PC-3 (cell line): Measurements from ENCODE around the gene CERS6. TPM values are rescaled to one million over a fixed set of nuclear protein-coding genes. Genes with fewer than 3 reads are reported as not detected.

Experiments used
- ATAC-seq: fragments of 200-7000 bp; cut with Tn5 transposase; 2 replicates; pipeline ENCODE4 v1.9.1; 2020; ENCODE audit warnings: mild to moderate bottlenecking, moderate library complexity
- BruUV-seq: library from RNA; stranded (reverse); fragments of 400-500 nt; replicated peaks from 2 replicates; lab custom pipeline; 2021; lab: Mats Ljungman, UMichigan
- CTCF ChIA-PET: fragments of 300-600 bp; sonication (Branson Sonifier 250); formaldehyde crosslinking; loops from one replicate; lab custom pipeline; 2022; ENCODE audit warnings: antibody characterized with exemption; lab: Charles Lee
- POLR2A ChIA-PET: fragments of 300-600 bp; sonication (Branson Sonifier 250); formaldehyde crosslinking; loops from one replicate; lab custom pipeline; 2022; ENCODE audit warnings: antibody characterized with exemption; ENCODE audit not compliant: unreplicated experiment; lab: Charles Lee
- DNase-seq: peaks from one replicate; pipeline ENCODE4 v3.0.0-alpha.2; 2015
- H2AFZ ChIP-seq: fragments of 300-600 bp; sonication (generic); 2 replicates; pipeline ENCODE4 v1.6.0; 2016; ENCODE audit warnings: antibody characterized with exemption, low read length
- H3F3A ChIP-seq: fragments of 300-600 bp; sonication (generic); one replicate; pipeline ENCODE4 v1.6.0; 2017; ENCODE audit warnings: antibody characterized with exemption, low read length, control low read depth, mild to moderate bottlenecking; ENCODE audit not compliant: unreplicated experiment
- H3K27ac ChIP-seq: fragments of 300-600 bp; sonication (generic); 2 replicates; pipeline ENCODE4 v1.5.1; 2016; ENCODE audit warnings: mild to moderate bottlenecking, low read length
- H3K27me3 ChIP-seq: fragments of 300-600 bp; sonication (generic); 2 replicates; pipeline ENCODE4 v1.6.1; 2016; ENCODE audit warnings: low read length, mixed read lengths
- H3K36me3 ChIP-seq: fragments of 300-600 bp; sonication (generic); 2 replicates; pipeline ENCODE4 v1.6.1; 2016; ENCODE audit warnings: low read depth, mixed run types, low read length, mixed read lengths
- H3K4me1 ChIP-seq: fragments of 300-600 bp; sonication (generic); 2 replicates; pipeline ENCODE4 v1.5.1; 2016; ENCODE audit warnings: low read length; ENCODE audit not compliant: insufficient read depth
- H3K4me2 ChIP-seq: fragments of 300-600 bp; sonication (generic); 2 replicates; pipeline ENCODE4 v1.6.0; 2016; ENCODE audit warnings: low read length
- H3K4me3 ChIP-seq: fragments of 300-600 bp; sonication (generic); 2 replicates; pipeline ENCODE4 v1.5.1; 2016; ENCODE audit warnings: mild to moderate bottlenecking, low read length, mixed read lengths
- H3K79me2 ChIP-seq: fragments of 300-600 bp; sonication (generic); 2 replicates; pipeline ENCODE4 v1.6.1; 2017; ENCODE audit warnings: low read length, mixed read lengths
- H3K9ac ChIP-seq: fragments of 300-600 bp; sonication (generic); 2 replicates; pipeline ENCODE4 v1.6.0; 2016; ENCODE audit warnings: mild to moderate bottlenecking, low read length
- H3K9me2 ChIP-seq: fragments of 300-600 bp; sonication (generic); replicated peaks from 2 replicates; pipeline ENCODE4 v1.6.1; 2016; ENCODE audit warnings: mixed run types, low read length, mixed read lengths
- H3K9me3 ChIP-seq: fragments of 300-600 bp; sonication (generic); 2 replicates; pipeline ENCODE4 v1.6.1; 2016; ENCODE audit warnings: low read length, mixed read lengths
- H4K20me1 ChIP-seq: fragments of 300-600 bp; sonication (generic); 2 replicates; pipeline ENCODE4 v1.6.1; 2016; ENCODE audit warnings: low read length, mixed read lengths
- CTCF ChIP-seq: fragments of 300-600 bp; sonication (generic); conservative IDR thresholded peaks from 2 replicates; pipeline ENCODE4 v1.5.1; 2017; ENCODE audit warnings: antibody characterized with exemption, low read depth, mild to moderate bottlenecking, low read length
- EZH2 ChIP-seq: fragments of 300-600 bp; sonication (generic); IDR thresholded peaks from one replicate; pipeline ENCODE4 v1.6.1; 2017; ENCODE audit warnings: antibody characterized with exemption, mild to moderate bottlenecking, low read length; ENCODE audit not compliant: unreplicated experiment
- EZH2phosphoT487 ChIP-seq: fragments of 300-600 bp; sonication (generic); IDR thresholded peaks from 2 replicates; pipeline ENCODE4 v1.6.1; 2018; ENCODE audit warnings: mild to moderate bottlenecking, antibody characterized with exemption, low read length, borderline replicate concordance
- intact Hi-C: fragments of 100-400 bp; cut with micrococcal nuclease; formaldehyde crosslinking; loops from 2 replicates; pipeline ENCODE4 v1.9.0; 2023
- microRNA-seq: library from miRNA; unstranded; fragments of <30 nt; microRNA quantifications from one replicate; pipeline ENCODE4 v1.1.0, GENCODE V29; 2020; ENCODE audit not compliant: unreplicated experiment
- total RNA-seq: library from RNA; depleted of rRNA; stranded (reverse); fragments of >200 nt; gene quantifications from 2 replicates; pipeline ENCODE4 v1.2.3, GENCODE V29; 2014; rRNA removed

CERS6 gene
- total RNA-seq, 1 experiment from 2014 or later, result 24.2 TPM

- Histone ChIP-seq H3K9me2 (no peaks in the 10 kb centered on the region), H3K36me3 (no peaks in the 10 kb centered on the region), H4K20me1 (no peaks in the 10 kb centered on the region), H3K27me3 (no peaks in the 10 kb centered on the region), H2AFZ (no peak overlapping the region), H3K4me2 (no peak overlapping the region), H3K79me2 (no peaks in the 10 kb centered on the region), H3K9ac (no peak overlapping the region), H3K4me1 (no peaks in the 10 kb centered on the region), H3K27ac (no peak overlapping the region), H3K9me3 (no peaks in the 10 kb centered on the region), H3K4me3 (no peak overlapping the region), H3F3A (no peaks in the 10 kb centered on the region)
- no TSS peak for BruUV-seq
- DNase-seq, result no peak
- CTCF ChIA-PET, result no interaction called here
- ATAC-seq, result no peak
- POLR2A ChIA-PET, result no interaction called here
- TF ChIP-seq CTCF (no peak), EZH2 (no peak), EZH2phosphoT487 (no peak)
- intact Hi-C loops, result no loop called here
These were observed 365.5 kb downstream of the CERS6 start for GRCh38 chr2:168821577-168821976.

GRCh38 chr2:168821992-168822391 lies 365.9 kb downstream of the CERS6 start:
- no peaks in the 10 kb centered on the region for H3K9me2 ChIP-seq
- H3K27ac ChIP-seq, result no peak overlapping the region
- H3K27me3 ChIP-seq, result no peaks in the 10 kb centered on the region
- CTCF ChIA-PET, result no interaction called here
- no peak for DNase-seq
- no peak overlapping the region for H3K4me2 ChIP-seq
- BruUV-seq, result no TSS peak
- H2AFZ ChIP-seq, result no peak overlapping the region
- H3K9ac ChIP-seq, result no peak overlapping the region
- H3K4me3 ChIP-seq, result no peak overlapping the region
- H4K20me1 ChIP-seq, result no peaks in the 10 kb centered on the region
- no peaks in the 10 kb centered on the region for H3K9me3 ChIP-seq
- POLR2A ChIA-PET, result no interaction called here
- H3K79me2 ChIP-seq, result no peaks in the 10 kb centered on the region
- no peaks in the 10 kb centered on the region for H3K36me3 ChIP-seq
- TF ChIP-seq EZH2 (no peak), CTCF (no peak), EZH2phosphoT487 (no peak)
- no peaks in the 10 kb centered on the region for H3K4me1 ChIP-seq
- no peak for ATAC-seq
- no peaks in the 10 kb centered on the region for H3F3A ChIP-seq
- intact Hi-C loops, result no loop called here

Small RNA genes within 50 kb of the gene (microRNA-seq; reads per million reads assigned to microRNA genes)
- not detected for gene MIR4774

Other genes starting within 250 kb of the CERS6 start
- 17.9 and 20.8 TPM in 2 replicates for gene STK39, start 208.7 kb upstream of the CERS6 start, total RNA-seq